A673 (cell line): ENCODE measurements around the gene CWF19L1.

Experiments
- EZH2 ChIP-seq: fragments of 200-600 bp; sonication (generic); IDR thresholded peaks from 2 replicates; pipeline ENCODE4 v1.6.1; 2017; ENCODE audit warnings: borderline replicate concordance, low read depth, mild to moderate bottlenecking, mixed read lengths, antibody characterized with exemption, low read length; ENCODE audit not compliant: poor library complexity, severe bottlenecking
- TF ChIP-seq, protein P1 (sequence below): fragments of 300-800, 200-600 bp; sonication (generic); conservative IDR thresholded peaks from 2 replicates; pipeline ENCODE4 v1.5.1; 2017; ENCODE audit warnings: low read depth, mild to moderate bottlenecking, antibody characterized with exemption, low read length, moderate library complexity, mixed read lengths

DNA sequence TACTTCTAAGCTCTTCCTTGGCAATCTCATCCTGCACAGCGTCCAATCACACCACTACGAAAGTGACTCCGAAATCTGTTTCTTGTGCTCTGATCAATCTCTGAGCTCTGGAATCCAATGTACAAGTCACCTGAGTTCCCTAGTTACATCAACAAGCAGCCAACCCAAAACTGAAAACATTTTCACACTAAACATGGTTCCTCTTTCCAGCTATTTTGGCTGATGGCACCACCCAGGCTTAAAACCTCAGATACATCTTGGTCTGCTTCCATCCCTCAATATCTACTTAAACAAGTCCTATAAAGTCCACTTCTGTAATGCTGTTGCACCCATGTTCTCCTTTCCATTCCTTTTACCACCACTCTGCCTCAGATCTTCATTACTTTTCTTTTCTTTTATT is 15.5 kb upstream of the CWF19L1 start:
- no peak for TF ChIP-seq EZH2
- TF ChIP-seq, protein P1, sequence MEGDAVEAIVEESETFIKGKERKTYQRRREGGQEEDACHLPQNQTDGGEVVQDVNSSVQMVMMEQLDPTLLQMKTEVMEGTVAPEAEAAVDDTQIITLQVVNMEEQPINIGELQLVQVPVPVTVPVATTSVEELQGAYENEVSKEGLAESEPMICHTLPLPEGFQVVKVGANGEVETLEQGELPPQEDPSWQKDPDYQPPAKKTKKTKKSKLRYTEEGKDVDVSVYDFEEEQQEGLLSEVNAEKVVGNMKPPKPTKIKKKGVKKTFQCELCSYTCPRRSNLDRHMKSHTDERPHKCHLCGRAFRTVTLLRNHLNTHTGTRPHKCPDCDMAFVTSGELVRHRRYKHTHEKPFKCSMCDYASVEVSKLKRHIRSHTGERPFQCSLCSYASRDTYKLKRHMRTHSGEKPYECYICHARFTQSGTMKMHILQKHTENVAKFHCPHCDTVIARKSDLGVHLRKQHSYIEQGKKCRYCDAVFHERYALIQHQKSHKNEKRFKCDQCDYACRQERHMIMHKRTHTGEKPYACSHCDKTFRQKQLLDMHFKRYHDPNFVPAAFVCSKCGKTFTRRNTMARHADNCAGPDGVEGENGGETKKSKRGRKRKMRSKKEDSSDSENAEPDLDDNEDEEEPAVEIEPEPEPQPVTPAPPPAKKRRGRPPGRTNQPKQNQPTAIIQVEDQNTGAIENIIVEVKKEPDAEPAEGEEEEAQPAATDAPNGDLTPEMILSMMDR: no peak
